GM12874 (cell line): ENCODE results near the gene KREMEN2.

ENCODE experiments used
- CTCF ChIP-seq: IDR thresholded peaks from 2 replicates; pipeline ENCODE4 v1.5.1; 2011; ENCODE audit warnings: low read depth, mild to moderate bottlenecking, control low read depth, low read length, moderate library complexity; ENCODE audit not compliant: insufficient read depth

KREMEN2 gene

GRCh38 chr16:2954656-2955381 is 9.3 kb upstream of the KREMEN2 start:
- TF ChIP-seq CTCF: no peak

DNA sequence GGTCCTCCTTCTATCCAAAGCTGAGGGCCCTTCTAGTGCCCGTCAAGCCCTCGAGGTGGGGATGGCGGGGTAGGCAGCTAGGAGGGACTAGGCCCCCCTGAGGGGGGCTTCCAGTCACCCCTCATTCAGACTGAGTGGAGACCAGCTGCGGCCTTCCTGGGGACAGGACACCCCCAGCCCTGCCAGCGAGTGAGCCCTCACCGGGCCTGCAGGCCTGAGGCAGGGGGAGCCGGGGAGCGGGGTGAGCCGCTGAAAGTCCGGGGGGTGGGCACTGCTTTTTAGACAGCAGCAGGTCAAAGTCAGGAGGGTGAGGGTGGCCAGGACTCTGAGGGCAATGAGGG is 8.7 kb upstream of the KREMEN2 start:
- TF ChIP-seq CTCF: no peak

GRCh38 chr16:2955779-2956578 is 8.1 kb upstream of the KREMEN2 start:
- no peak for TF ChIP-seq CTCF

DNA sequence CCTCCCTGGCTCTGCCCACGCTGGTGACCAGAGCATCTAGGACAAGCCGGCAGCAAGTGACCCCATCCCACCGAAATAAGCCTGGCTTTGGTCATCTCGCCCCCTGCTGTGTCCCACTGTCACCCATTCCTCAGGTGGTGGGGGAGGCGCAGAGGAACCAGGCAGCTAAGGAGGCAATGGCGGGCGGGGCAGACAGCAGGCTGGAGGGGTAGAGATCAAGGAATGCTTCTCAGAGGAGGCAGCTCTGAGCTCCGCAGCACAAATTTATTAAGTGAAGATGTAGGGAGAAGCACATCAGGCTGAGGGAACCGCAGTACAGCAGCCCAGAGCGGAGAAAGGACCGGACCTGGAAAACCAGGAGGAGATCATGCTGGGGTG is 7.5 kb upstream of the KREMEN2 start:
- no peak for TF ChIP-seq CTCF

- no peak for TF ChIP-seq CTCF
Measured at GRCh38 chr16:2959206-2959605, 4.9 kb upstream of the KREMEN2 start.

DNA sequence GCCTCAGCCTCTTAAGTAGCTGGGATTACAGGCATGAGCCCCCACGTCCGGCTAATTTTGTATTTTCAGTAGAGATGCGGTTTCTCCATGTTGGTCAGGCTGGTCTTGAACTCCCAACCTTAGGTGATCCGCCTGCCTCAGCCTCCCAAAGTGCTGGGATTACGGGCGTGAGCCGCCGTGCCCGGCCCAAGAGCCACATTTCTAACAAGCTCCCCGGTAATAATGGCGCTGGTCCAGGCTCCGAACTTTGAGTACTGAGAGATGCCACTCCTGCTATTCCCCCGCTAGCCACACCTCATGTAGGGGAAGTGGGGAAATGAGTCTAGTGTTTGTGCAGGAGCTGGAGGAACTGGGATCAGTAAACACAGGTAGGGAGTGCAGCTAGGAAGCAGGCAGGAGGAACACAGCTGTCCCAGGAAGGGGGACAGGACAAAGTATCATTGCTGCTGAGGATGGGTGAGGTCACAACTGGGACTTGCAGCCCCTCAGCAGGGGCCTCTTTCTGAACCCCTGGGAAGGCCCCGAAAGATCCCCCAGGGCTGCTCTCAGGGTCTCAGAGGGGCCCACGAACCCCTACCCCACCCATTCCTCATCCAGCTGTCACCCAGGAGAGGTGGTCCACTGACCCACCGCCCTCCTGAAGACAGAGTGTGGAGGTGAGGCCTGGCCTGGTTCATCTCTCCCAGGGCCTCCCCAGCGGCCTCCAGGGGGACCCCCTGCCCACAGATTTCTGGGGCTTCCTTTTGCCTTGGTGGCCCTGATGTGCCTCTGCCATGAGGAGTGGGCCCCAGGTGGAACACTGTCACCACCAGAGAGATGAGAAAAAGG is 3.7 kb upstream of the KREMEN2 start:
- no peak for TF ChIP-seq CTCF
